HG02678 (cell line): ENCODE measurements around the gene KCNAB2.

ENCODE experiments used
- ATAC-seq: cut with Tn5 transposase; IDR thresholded peaks from one replicate; pipeline ENCODE4 v1.9.1; 2021; ENCODE audit warnings: mild to moderate bottlenecking, moderate library complexity; ENCODE audit not compliant: unreplicated experiment

The KCNAB2 gene

DNA sequence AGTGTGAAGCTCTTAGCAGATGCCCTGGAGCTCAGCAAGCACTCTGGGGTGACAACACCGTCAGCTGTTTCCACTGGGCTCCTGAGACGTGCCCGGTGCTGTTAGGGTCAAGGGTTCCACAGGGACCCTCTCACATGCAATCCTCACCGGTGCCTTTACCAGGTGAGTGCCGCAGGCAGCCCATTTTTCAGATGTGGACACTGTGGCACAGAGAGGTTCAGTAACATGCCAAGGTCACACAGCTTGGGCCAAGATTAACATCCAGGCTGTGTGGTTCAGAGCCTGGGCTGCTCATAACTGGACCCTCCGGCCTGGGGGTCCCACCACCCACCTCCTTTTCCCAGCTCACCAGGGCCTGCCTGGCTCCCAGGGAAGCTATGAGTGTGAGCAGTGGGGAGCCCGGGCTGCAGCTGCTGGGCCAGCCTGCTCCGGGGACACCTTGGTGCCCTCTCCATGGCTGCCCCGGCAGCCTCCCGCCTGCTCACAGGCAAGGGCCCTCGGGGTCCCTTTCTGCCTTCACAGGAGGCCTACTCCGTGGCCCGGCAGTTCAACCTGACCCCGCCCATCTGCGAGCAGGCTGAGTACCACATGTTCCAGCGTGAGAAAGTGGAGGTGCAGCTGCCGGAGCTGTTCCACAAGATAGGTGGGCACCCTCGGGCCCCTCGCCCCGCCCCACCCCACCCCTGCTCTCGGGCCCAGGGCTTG lies 49.3 kb downstream of the KCNAB2 start:
- no peak for ATAC-seq

DNA sequence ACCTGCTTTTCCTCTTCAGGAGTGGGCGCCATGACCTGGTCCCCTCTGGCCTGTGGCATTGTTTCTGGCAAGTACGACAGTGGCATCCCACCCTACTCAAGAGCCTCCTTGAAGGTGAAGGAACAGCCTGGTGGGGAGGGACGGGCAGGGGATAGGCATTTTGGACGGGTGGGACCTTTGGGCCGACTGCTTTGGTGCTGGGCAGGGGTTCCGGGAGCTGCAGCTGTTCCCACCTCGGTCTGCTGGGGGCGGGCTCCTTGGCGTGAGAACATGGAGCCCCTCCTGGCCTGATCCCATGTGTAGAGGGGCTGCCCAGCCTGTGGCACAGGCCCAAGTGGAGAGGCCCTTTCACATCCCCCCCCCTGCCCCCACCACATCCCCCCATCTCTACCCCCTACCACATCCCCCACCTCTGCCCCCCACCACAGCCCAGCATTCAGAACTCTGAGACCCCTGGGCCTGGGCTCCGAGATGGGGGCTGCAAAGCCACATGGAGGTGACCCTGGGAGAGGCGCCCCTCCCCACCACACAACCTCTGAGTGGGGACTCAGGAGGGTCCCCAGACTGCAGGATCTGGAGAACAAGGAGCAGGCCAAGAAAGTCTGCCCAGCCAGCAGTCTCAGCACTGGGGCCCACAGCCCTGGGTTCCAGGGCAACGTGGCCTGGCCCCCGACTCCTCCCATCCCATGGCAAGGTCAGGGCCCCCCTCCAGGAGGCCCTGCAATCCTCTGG lies 50.0 kb downstream of the KCNAB2 start:
- ATAC-seq = no peak

DNA sequence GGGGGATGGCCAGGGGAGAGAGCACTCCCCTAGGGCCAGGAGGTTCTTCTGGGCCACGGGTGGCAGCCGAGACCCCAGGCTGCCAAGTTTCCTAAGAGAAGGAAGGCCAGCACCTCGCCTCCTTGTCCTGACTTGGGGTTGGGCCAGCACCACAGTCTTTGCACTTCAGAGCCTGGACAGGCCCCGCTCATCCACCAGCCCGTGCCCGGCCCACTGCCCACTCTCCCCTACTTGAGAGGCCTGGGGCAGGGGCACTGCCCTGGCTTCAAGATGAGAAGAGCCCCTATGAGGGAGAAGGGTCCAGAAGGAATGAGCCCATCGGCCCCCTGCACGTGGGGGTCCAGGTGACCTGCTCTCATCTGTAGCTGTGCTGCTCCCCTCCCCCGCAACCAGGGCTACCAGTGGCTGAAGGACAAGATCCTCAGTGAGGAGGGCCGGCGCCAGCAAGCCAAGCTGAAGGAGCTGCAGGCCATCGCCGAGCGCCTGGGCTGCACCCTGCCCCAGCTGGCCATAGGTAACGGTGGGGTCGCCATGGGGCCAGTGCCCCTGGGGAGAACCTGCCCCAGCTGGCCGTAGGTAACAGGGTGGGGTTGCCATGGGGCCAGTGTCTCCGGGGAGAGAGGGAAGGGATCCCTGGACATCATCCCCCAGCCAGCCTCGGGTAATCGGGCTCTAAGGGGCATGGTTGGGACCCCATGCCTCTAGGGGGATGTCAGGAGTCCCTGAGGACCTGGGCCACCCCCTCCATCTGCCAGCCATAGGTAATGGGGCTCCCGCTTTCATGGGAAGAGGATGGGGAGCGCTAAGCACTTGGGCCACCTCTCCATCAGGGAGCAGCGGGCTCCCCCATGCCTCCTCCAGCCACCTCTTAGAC lies 50.8 kb downstream of the KCNAB2 start:
- ATAC-seq = no peak

GRCh38 chr1:6097117-6097595 lies 51.5 kb downstream of the KCNAB2 start:
- ATAC-seq = no peak

DNA sequence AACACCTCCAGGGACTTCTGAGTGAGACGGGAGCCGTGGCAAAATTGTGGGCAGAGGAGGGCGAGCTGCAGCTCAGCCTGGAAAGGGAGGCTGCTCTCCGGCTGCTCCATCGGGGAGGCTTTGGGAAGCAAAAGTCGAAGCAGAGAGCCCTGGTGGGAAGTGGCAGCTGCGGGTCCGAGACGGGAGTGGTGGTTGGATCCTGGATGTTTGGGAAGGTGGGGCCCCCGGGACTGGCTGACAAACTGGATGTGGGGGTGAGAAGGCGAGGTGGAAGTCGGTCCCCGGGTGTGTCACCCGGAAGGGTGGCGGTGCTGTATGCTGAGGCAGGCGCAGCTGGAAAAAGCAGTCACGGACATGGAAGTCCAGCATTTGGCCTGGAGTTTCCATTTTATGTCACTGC lies 52.1 kb downstream of the KCNAB2 start:
- no peak for ATAC-seq

DNA sequence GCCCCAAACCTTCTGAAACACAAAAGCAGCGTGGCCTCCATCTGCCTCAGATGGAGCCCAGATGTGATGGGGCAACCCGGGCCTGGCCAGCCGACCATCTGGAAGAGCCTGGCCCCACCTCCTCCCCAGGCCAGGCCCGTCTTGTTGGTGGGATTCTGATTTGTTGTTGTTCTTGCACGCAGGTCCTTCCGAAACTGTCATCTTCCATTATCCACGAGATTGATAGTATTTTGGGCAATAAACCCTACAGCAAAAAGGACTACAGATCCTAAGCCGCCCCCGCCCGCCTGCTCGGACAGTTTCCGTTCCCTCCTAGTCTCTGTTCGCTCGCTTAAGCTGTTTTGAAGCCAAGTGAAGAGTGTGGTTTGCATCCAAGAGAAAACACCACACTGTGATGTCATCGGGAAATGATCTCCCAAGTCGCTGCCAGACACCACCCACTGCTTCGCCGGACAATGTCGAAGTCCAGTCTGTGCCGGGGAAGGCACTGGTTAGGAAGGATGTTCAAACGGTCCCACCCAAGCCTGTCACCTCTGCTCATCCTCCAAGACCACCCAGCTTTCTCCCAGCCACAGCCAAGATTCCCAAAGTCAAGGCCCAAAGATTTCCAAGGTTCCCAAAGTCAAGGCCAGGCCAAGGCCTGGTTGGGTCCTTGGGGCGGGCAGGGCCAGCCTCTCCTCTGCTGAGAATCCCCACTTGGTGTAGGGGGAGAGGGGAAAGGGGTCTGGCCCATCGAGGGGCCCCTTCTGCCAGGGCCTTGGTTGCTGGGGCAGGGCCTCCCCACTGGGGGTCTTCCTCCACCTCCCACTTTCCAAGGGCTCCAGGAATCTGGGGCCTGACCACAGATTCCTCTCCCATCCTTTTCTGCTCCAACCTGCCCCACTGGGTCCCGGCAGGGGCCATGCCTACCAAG lies 52.9 kb downstream of the KCNAB2 start:
- no peak for ATAC-seq

DNA sequence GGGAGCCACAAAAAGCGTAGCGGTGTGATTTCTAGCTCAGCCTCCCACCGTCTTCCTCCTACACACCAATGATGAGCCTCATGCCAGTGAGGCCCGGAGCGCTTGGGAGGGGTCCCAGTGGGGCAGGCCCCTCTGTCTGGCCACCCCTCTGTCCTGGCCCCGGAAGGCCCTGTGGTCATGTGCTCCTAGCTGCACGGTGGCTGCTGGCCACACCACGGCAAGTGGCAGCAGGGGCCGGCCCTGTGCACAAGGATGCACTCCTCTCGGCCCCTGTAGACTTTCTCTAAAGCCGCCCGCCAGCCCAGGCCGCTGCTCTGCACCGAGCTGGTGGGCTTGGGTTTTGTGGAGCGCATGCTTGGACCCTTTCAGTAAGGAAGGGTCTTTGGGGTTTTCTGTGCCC lies 53.6 kb downstream of the KCNAB2 start:
- no peak for ATAC-seq

DNA sequence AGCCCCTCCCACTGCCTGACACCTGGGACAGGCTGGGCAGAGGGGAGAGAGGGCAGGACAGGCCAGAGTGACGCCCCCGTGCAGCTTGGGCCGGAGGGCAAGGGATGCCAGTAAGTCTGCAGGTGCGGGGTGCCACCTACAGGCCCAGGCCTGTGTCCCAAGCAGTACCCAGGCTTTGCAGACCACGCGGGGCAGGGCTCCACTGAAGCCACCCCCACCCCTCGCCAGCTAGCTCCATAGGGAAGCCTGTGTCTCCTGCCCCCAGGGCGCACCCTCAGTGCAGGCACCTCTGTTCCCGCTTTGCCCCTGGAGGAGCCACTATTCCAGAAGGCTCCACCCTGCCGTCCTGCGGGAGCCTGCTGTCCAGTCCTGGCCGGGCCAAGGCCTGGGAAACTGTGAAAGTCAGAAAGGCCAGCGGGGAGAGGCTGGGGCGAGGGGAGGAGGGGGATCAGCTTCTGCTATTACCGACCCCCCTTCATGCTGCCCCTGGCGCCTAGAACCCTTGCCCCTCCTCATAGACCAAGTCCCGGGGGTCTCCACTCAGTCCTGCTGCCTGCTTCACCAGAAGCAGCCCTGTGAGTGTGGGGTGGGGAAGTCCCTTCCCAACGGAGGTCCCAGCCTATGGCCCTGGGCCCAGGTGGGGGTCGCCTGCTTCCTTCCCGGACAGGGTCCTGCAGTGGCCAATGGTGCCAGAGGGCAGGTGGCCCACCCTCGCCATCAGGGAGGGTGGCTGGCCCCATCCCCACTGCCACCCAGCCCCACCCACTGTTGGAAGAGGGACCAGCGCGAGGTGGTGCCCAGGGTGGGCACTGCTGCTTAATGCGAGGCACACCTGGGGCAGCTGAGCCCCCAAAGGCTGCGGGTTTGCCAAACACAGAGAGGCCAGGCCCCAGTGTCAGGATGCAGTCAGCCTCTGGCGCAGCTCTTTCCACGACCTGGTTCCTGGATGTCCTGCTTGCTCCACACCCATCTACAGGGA lies 54.4 kb downstream of the KCNAB2 start:
- no peak for ATAC-seq

DNA sequence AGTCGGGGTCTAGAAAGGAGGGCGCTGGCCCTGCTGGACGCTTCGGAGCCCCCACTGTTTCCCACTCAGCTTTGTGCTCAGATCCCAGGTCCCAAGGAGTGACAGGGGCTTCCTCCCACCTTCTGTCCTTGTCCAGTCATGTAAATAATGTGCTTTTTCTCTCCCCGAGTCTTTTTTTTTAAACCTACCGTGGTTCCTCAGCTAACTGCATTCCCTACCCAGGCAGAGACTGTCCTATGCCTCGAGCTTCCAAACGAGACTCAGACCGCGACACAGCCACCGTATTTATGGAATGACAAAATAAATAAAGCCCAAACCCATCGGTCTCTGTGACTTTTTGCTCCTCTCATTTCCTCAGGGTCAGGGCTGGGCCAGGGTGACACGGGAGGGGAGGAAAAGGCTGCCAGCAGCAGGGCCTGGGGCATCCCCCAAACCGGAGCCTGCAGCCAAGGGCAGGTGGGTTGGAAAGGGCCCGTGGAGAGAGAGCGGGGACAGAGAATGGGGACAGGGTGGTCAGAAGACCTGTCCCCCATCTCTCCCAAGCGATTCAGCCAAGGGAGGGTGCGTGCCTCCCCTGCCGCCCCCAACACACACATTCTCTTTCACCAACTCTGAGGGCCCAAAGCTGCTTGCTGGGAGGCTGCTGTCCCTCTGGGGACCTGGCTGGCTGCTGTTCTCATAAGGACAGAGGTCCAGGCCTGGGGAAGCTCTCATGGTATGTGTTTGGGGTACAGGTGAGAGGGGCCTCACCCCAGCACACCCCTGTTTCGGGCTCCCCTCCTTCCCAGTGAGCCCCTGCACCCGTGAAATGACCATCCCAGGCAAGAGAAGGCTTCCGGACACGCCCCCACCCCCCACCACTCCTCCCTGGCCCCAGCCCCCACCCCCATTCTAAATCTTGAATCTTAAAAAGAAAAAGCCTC lies 55.4 kb downstream of the KCNAB2 start:
- ATAC-seq = no peak

- ATAC-seq = no peak
These were observed 56.3 kb downstream of the KCNAB2 start for GRCh38 chr1:6101826-6102531.

DNA sequence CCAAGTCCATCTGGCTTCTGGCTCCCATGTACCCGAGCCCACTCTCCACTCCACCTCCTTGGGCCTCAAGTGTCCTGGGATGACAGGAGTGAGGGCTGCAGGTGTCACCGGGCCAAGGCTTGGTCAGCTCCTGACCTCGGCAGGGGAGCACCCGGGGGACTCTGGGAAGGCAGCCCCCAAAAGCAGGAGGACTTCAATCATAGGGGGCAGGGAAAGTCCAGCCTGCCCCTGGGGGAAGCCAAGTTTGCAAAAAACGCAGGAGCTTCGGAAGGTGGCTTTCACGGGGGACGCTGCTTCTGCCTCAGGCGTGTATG lies 56.8 kb downstream of the KCNAB2 start:
- ATAC-seq = no peak

GRCh38 chr1:6103111-6103853 lies 57.6 kb downstream of the KCNAB2 start:
- no peak for ATAC-seq

DNA sequence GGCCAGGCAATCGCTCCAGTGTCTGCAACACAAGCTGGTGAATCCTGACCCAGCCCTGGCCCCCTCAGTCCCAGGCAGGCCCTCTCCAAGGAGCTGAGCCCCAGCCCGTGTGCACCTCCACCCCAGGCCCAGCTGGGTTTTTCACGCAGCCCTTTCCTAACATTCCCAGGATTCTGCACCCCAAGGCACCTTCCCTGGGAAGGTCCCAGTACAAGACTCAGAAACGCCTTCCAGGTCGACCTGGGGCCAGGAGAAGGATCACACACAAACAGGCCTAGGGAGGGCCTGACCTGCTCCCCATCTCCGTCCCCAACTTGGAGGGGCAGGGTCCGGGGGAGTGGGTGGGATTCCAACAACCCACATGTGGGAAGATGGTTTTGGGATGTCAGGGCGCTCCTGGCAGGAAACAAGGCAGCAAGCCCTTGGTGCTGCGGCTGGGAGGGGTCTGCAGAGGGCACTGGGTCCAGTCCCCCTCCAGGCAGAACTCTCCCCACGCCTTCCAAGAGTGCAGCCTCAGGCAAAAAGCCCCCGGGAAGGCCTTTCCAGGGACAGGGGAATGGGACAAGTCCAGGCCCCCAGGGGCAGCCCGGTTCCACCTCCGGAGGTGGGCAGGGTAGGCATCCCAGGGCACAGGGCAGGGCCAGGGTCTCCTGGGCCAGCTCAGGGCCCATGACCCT lies 58.3 kb downstream of the KCNAB2 start:
- ATAC-seq = no peak

DNA sequence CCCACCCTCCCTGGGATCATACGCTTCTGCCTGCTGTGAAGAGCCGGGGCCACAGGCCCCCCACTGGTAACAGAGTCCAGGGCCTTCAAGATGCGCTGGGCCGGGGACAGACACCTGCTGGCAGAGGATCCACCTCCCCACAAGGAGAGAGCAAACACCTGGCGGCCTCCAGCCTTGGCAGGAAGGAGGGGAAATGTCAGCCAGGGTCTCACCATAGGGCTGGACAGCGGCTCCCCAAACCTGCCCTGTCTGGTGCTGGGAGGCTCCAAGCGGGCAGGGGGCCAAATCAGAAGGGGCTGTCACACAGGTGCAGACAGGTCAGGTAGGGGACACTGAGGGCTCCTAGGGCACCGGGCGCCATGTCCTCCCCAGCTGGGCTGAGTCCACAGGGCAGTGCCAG lies 58.9 kb downstream of the KCNAB2 start:
- no peak for ATAC-seq

DNA sequence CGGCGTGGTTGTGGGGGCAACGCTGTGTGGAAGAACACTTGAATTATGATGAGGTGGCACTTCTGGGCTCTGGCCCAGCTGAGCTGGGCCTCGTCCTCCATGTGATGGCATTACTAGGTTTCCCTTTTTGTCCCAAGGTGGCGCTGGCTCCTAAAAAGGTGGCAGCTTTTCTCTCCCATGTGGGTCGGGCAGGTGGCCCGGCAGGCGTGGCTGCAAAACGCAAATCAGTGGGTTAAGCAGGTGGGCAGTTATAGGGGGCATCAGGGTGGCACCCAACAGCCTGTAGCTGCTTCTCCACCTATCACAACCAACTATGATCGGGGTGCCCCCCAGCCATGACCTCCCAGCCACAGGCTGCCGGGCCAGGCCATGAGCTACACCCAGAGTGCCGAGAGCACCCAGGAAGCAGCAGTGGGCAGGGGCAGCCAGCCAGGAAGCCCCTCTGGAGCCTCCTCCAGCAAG lies 59.6 kb downstream of the KCNAB2 start:
- no peak for ATAC-seq

DNA sequence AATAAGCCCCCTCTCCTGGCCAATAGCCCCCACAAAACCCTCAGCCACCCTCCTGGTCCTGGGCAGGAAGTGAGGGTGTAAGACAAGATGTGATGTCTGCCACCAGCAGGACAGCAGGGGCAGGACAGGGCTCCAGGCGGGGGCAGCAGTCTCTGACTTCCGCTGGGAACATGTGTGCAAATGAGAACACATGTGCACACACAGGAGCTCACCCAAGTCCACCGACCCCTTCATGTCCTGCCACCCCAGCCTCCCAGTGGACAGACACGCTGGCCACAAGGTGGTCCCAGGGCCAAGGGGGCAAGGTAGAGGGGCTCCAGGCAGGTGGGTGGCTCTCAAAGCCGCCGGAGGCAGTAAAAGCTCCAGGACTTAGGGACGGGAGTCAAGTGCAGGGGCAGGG lies 60.1 kb downstream of the KCNAB2 start:
- ATAC-seq = no peak
